KMS-11 (cell line): ENCODE measurements around the gene RBM22.

Experiments used
- H2AFZ ChIP-seq: fragments of 200-600 bp; sonication (generic); 2 replicates; pipeline ENCODE4 v1.6.1; 2016; ENCODE audit warnings: antibody characterized with exemption, mixed run types, low read depth
- H3K27ac ChIP-seq: fragments of 200-600 bp; sonication (generic); 2 replicates; pipeline ENCODE4 v1.6.1; 2016; ENCODE audit warnings: mild to moderate bottlenecking, mixed run types
- H3K27me3 ChIP-seq: fragments of 200-600 bp; sonication (generic); 2 replicates; pipeline ENCODE4 v1.6.1; 2017; ENCODE audit warnings: mild to moderate bottlenecking, low read depth, mixed run types, moderate library complexity; ENCODE audit not compliant: insufficient read depth
- H3K36me3 ChIP-seq: fragments of 200-600 bp; sonication (generic); 2 replicates; pipeline ENCODE4 v1.6.1; 2017; ENCODE audit warnings: mild to moderate bottlenecking, mixed run types; ENCODE audit not compliant: insufficient read depth
- H3K4me1 ChIP-seq: fragments of 200-600 bp; sonication (generic); 2 replicates; pipeline ENCODE4 v1.6.1; 2016; ENCODE audit warnings: mild to moderate bottlenecking, low read depth, mixed run types; ENCODE audit not compliant: poor library complexity, severe bottlenecking
- H3K4me2 ChIP-seq: fragments of 200-600 bp; sonication (generic); 2 replicates; pipeline ENCODE4 v1.7.0; 2016; ENCODE audit warnings: mild to moderate bottlenecking, mixed run types
- H3K4me3 ChIP-seq: fragments of 200-600 bp; sonication (generic); IDR thresholded peaks from 2 replicates; pipeline ENCODE4 v1.6.1; 2017; ENCODE audit warnings: low read depth, low read length, mixed read lengths; ENCODE audit not compliant: insufficient read depth
- H3K79me2 ChIP-seq: fragments of 200-600 bp; sonication (generic); 2 replicates; pipeline ENCODE4 v1.6.1; 2016; ENCODE audit warnings: low read depth, mixed run types; ENCODE audit not compliant: insufficient read depth
- H3K9ac ChIP-seq: fragments of 200-600 bp; sonication (generic); 2 replicates; pipeline ENCODE4 v1.6.1; 2016; ENCODE audit warnings: mild to moderate bottlenecking, mixed run types
- H4K20me1 ChIP-seq: fragments of 200-600 bp; sonication (generic); 2 replicates; pipeline ENCODE4 v1.6.1; 2016; ENCODE audit warnings: mild to moderate bottlenecking, mixed run types; ENCODE audit not compliant: insufficient read depth
- TF ChIP-seq, protein P1 (sequence below): fragments of 200-600 bp; sonication (generic); conservative IDR thresholded peaks from 2 replicates; pipeline ENCODE4 v1.6.1; 2017; ENCODE audit warnings: low read depth, mild to moderate bottlenecking, antibody characterized with exemption, low read length, moderate library complexity, mixed read lengths

The RBM22 gene

DNA sequence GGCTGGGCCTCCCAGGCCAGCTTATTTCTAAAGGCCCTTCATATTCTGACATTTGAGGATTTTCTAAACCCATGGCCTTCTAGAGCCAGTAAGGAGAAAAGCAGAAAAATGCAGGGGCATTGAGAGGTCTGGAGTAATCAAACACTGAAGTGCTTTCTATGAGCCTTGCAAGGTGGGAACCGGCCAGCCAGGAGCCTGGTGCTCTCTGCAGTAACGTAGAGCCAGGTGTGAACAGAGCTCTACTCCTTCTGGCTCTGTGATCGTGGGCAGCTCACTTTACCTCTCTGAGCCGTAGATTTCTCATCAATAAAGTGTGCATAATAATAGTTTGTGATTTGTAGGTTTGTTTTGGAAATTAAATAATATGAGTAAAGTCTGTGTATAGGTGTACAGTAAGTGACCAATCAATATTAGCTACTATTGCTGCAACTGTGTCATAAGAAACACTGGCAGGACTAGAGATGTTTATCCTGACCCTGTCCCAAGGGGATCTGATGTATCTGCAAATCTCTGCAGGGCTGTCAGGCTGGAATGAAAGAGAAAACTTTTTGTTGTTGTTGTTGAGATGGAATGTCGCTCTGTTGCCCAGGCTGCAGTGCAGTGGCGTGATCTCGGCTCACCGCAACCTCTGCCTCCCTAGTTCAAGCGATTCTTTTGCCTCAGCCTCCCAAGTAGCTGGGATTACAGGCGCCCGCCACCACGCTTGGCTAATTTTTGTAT, 57.7 kb downstream of the RBM22 start:
- no peak overlapping the region for H3K4me3 ChIP-seq
- H2AFZ ChIP-seq, result no peak overlapping the region
- no peaks in the 10 kb centered on the region for H3K27me3 ChIP-seq
- H3K36me3 ChIP-seq, result no peaks in the 10 kb centered on the region
- H3K4me2 ChIP-seq, result no peak overlapping the region
- no peak overlapping the region for H3K27ac ChIP-seq
- TF ChIP-seq, protein P1, sequence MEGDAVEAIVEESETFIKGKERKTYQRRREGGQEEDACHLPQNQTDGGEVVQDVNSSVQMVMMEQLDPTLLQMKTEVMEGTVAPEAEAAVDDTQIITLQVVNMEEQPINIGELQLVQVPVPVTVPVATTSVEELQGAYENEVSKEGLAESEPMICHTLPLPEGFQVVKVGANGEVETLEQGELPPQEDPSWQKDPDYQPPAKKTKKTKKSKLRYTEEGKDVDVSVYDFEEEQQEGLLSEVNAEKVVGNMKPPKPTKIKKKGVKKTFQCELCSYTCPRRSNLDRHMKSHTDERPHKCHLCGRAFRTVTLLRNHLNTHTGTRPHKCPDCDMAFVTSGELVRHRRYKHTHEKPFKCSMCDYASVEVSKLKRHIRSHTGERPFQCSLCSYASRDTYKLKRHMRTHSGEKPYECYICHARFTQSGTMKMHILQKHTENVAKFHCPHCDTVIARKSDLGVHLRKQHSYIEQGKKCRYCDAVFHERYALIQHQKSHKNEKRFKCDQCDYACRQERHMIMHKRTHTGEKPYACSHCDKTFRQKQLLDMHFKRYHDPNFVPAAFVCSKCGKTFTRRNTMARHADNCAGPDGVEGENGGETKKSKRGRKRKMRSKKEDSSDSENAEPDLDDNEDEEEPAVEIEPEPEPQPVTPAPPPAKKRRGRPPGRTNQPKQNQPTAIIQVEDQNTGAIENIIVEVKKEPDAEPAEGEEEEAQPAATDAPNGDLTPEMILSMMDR, result no peak
- no peaks in the 10 kb centered on the region for H3K4me1 ChIP-seq
- no peaks in the 10 kb centered on the region for H3K79me2 ChIP-seq
- no peak overlapping the region for H3K9ac ChIP-seq
- no peaks in the 10 kb centered on the region for H4K20me1 ChIP-seq

DNA sequence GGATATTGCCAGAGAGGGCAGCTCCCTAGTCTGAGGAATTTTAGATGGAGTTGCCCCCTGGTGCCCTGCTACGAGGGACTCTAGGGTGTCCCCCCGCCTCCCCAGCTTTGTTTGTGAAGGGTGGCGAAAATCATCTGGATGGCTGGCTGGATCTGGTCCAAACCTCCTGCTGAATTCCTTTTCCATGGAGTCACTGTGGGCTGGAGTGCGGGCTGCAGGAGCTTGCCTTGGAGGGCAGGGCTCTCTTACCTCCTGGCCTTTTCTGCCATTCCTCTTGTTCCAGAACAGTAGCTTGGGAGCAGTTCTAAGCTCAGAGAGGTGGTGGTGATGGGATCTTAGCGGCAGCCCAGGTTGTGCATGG, 58.3 kb downstream of the RBM22 start:
- H3K4me1 ChIP-seq, result no peaks in the 10 kb centered on the region

DNA sequence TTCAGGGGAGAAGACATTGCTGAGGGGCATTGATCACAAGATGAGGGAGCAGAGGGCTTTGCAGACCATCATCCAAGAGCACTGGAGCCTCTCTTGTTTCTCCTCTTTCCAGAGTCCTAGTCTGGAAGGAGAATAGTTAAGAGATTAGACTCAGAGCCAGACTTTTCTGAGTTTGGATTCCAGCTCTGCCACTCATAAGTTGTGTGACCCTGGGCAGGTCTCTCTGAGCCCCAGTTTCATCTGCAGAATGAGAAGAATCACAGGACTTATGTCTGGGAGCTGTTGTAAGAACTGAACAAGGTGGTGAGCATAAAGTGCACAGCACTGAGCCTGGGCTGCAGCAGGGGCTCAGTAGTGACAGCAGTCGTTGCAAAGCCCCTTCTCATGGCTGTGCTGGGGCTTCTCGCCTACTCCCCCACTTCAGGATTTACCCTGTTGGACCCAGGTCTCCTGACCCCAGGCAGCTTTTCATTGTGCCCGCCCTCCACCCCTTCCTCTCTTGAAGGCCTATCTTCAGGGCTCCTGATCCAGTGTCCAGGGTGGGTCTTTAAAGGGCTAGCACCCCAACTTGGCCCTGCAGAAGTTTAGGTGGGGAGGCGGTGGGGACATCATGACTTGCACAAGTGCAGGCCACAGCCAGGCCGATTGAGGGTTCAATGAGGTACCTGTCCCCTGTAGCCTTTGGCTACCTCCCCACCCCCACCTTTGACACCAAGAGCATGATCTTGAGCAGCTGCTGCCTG, 58.9 kb downstream of the RBM22 start:
- H3K4me3 ChIP-seq, result no peak overlapping the region
- no peak overlapping the region for H3K9ac ChIP-seq
- no peaks in the 10 kb centered on the region for H3K79me2 ChIP-seq
- H3K27ac ChIP-seq, result no peak overlapping the region
- H2AFZ ChIP-seq, result no peak overlapping the region
- no peaks in the 10 kb centered on the region for H3K4me1 ChIP-seq
- no peaks in the 10 kb centered on the region for H3K27me3 ChIP-seq
- no peaks in the 10 kb centered on the region for H4K20me1 ChIP-seq
- H3K4me2 ChIP-seq, result no peak overlapping the region
- H3K36me3 ChIP-seq, result no peaks in the 10 kb centered on the region
- TF ChIP-seq, protein P1, result no peak

More for the DNA sequence above, 58.3 kb downstream of the RBM22 start:
- Histone ChIP-seq H3K27me3 (no peaks in the 10 kb centered on the region), H3K36me3 (no peaks in the 10 kb centered on the region), H3K79me2 (no peaks in the 10 kb centered on the region), H2AFZ (no peak overlapping the region), H3K27ac (no peak overlapping the region), H3K9ac (no peak overlapping the region), H3K4me2 (no peak overlapping the region), H4K20me1 (no peaks in the 10 kb centered on the region), H3K4me3 (no peak overlapping the region)
- TF ChIP-seq, protein P1, result no peak

DNA sequence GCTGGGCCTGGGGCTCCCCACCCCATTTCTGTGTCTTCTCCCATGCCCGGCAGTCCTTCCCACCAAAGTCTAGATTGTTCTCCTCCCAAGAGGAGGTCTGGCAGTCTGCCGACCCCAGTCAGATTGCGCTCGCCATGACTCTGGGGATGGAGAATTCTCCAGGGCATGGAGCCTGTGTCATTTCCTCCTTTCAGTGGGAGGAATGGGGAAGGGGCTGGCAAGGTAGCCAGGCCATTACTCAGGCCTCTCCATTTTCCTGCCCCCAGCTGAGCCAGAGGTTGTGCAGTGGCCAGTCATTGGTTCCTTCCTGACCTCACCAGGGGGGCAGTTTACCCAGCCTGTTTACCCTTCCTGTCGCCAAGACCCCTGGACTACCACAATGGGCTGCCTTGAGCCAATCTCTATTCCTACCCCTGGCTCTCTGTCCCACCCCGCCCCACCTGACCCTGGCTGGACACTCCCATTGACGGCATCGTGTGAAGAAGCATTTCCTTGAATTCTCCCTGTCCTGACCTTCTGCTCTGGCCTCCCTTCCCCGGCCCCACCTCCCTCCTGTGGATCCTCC, 59.8 kb downstream of the RBM22 start:
- no peak overlapping the region for H3K4me2 ChIP-seq
- no peak overlapping the region for H3K4me3 ChIP-seq
- H3K4me1 ChIP-seq, result no peaks in the 10 kb centered on the region
- H3K36me3 ChIP-seq, result no peaks in the 10 kb centered on the region
- TF ChIP-seq, protein P1, result no peak
- no peaks in the 10 kb centered on the region for H4K20me1 ChIP-seq
- H2AFZ ChIP-seq, result no peak overlapping the region
- no peak overlapping the region for H3K27ac ChIP-seq
- H3K9ac ChIP-seq, result no peak overlapping the region
- no peaks in the 10 kb centered on the region for H3K27me3 ChIP-seq
- no peaks in the 10 kb centered on the region for H3K79me2 ChIP-seq
